DOHH2 (cell line): ENCODE measurements around the gene SLC8A3.

Experiments used
- CTCF ChIP-seq: fragments of 200-600 bp; sonication (generic); IDR thresholded peaks from one replicate; pipeline ENCODE4 v1.5.1; 2014; ENCODE audit warnings: antibody characterized with exemption, mild to moderate bottlenecking, low read depth, low read length; ENCODE audit not compliant: poor library complexity, severe bottlenecking
- EZH2phosphoT487 ChIP-seq: fragments of 200-600 bp; sonication (generic); IDR thresholded peaks from 2 replicates; pipeline ENCODE4 v1.6.1; 2017; ENCODE audit warnings: borderline replicate concordance, mild to moderate bottlenecking, antibody characterized with exemption, low read length, moderate library complexity, mixed read lengths

DNA sequence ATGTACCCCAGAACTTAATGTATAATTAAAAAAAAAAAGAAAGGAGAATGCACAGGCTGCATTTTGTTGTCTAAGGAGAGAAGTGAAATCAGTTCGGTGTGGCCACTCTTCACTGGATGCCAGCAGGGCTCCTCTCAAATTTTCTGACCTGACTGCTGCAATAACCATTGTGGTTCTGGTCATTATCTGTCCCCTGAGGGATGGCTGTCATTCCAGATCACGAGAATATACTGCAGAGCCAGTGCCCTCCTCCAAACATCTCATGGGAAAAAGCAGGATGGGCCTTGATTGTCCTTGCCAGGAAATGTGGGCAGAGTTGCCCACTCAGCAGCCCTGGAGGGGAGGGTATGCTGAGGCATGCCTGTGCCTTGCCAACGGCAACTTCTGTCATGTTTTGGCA is 139.1 kb downstream of the SLC8A3 start:
- no peak for TF ChIP-seq CTCF
- no peak for TF ChIP-seq EZH2phosphoT487
